GM21528 (cell line): ENCODE measurements around the gene COQ4.

Experiments
- ATAC-seq: cut with Tn5 transposase; IDR thresholded peaks from one replicate; pipeline ENCODE4 v1.9.1; 2021; ENCODE audit warnings: mild to moderate bottlenecking, moderate library complexity; ENCODE audit not compliant: unreplicated experiment, low FRiP score

The COQ4 gene

GRCh38 chr9:128340691-128341434 is 18.2 kb downstream of the COQ4 start:
- ATAC-seq: peak; percentile 40

DNA sequence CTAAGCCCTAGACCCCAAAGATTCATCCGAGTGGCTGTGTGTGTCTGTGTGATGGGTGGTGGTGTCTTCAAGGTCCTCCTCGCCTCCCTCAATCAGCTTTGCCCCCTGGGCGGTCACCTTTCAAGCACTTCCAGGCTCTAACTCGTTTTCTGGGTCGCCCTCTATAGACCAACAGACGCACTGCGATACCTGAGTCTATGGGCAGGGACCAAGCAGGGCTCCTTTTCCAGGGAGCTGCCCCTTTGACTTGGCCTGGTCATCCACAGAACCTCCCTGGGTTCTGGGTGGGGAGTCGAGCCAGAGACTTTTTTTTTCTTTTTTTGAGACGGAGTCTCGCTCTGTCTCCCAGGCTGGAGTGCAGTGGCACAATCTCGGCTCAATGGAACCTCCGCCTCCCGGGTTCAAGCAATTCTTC is 18.8 kb downstream of the COQ4 start:
- ATAC-seq: peak; percentile 39

- ATAC-seq: no peak
Measured at GRCh38 chr9:128342971-128343680, 20.5 kb downstream of the COQ4 start.

GRCh38 chr9:128343855-128344254 is 21.2 kb downstream of the COQ4 start:
- ATAC-seq: no peak

DNA sequence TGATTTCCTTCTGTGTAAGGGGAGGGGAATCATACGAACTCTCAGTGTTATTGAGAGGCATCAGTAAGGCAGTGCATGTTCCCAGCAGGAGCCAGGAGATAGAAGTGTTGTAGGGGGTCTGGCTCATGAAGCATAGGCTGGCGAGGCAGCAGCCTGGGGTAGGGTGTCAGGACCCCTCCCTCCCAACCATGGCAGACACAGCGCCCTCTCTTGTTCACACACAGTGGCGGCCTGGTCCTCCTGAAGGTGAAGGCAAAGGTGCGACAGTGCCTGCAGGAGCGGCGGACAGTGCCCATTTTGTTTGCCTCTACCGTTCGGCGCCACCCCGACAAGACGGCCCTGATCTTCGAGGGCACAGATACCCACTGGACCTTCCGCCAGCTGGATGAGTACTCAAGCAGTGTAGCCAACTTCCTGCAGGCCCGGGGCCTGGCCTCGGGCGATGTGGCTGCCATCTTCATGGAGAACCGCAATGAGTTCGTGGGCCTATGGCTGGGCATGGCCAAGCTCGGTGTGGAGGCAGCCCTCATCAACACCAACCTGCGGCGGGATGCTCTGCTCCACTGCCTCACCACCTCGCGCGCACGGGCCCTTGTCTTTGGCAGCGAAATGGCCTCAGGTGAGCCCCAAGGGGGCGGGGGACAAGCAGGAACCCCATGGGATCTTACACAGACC is 22.4 kb downstream of the COQ4 start:
- no peak for ATAC-seq

- ATAC-seq: no peak
Measured at GRCh38 chr9:128349125-128349524, 26.5 kb downstream of the COQ4 start.

GRCh38 chr9:128349772-128350171 is 27.1 kb downstream of the COQ4 start:
- no peak for ATAC-seq

GRCh38 chr9:128355451-128355850 is 32.8 kb downstream of the COQ4 start:
- ATAC-seq: no peak

DNA sequence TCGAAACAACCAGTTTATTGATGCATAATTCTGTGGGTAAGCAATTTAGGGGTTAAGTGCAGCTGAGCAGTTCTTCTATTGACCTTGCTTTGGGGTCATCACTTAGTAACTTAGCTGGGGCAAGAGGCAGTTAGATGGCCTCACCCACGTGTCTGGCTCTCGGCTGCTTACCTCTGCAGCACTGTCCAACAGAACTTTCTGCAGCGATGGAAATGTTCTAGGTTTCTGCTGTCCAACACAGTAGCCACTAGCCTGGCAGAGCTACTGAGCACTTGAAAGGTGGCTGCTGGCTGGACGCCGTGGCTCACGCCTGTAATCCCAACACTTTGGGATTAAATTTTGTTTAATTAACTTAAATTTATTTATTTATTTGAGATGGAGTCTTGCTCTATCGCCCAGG is 35.5 kb downstream of the COQ4 start:
- no peak for ATAC-seq

DNA sequence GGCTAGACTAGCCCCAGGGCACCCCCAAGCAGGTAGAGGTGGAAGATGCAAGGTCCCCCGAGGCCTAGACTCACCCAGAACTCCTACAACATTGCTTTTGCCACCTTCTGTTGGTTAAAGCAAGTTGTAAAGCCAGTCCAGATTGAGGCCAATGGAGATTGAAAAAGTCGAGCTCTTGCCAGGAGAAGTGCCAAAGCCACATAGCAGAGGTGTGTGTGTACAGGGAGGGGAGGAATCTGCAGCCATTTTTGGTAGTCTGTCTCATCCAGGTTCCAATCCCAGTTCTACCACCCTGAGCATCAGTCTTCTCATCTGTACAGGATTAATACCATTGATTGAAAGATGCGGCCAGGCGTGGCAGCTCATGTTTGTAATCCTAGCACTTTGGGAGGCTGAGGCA is 36.2 kb downstream of the COQ4 start:
- no peak for ATAC-seq

DNA sequence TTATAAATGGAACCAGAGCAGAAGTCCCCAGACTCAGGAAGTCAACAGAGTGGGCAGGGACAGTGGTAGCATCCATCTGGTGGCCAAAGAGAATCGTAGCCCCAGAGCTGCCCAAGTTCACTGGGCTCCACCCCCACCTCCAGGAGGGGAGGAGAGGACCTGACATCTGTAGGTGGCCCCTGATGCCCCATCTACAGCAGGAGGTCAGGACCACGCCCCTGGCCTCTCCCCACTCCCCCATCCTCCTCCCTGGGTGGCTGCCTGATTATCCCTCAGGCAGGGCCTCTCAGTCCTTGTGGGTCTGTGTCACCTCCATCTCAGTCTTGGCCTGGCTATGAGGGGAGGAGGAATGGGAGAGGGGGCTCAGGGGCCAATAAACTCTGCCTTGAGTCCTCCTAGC is 38.2 kb downstream of the COQ4 start:
- ATAC-seq: no peak

GRCh38 chr9:128361296-128361985 is 38.8 kb downstream of the COQ4 start:
- ATAC-seq: peak; percentile 6

DNA sequence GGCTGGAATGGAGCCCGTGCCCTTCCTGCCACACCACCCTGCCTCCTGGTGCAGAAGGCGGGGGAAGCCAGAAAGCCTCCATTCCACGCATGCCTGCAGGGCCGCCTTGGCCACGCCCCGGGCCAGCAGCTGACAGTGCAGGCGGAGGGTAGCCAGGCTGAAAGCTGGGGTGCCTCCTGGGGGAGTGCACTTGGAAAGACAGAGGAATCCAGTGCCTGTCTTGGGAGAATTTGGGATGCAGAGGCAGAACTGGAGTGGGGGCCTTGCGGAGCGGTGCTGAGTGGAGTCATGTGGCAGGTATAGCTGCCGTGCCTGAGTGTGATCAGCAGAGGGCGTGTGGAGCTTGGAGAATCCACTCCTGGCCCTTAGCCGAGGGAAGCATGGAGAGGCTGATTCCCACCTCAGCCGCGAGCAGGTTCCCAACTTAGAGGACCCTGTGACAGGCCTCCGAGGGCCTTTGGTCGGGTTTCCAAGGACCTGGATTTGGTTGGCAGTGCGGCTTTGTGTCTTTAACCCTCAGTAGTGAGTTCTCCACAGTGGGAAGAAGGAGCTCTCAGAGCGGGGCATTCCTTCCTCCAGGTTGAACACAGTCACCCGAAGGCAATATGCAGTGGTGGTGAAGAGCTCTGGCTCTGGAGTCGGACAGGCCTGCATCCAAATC is 39.5 kb downstream of the COQ4 start:
- peak; percentile 70 for ATAC-seq

DNA sequence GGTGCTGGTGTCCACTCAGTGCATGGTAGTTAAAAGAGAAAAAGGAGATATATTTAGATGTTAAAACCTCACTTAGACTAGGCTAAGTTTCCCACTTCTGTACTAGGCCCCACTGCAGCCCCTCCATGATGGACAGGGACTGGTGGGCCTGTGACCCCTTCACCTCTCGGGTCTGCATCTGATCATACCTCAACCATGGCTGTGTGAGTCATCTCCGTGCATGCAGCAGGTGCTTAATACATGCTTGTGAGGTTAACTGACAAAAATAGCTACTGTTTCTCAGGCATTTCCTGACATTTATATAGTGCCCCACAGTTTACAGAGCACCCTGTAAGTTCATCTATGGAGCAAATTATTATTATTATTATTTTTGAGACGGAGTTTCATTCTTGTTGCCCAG is 40.1 kb downstream of the COQ4 start:
- no peak for ATAC-seq

GRCh38 chr9:128365525-128365924 is 42.9 kb downstream of the COQ4 start:
- no peak for ATAC-seq

- no peak for ATAC-seq
Measured at GRCh38 chr9:128369024-128369706, 46.5 kb downstream of the COQ4 start.

GRCh38 chr9:128370367-128370751 is 47.7 kb downstream of the COQ4 start:
- no peak for ATAC-seq

DNA sequence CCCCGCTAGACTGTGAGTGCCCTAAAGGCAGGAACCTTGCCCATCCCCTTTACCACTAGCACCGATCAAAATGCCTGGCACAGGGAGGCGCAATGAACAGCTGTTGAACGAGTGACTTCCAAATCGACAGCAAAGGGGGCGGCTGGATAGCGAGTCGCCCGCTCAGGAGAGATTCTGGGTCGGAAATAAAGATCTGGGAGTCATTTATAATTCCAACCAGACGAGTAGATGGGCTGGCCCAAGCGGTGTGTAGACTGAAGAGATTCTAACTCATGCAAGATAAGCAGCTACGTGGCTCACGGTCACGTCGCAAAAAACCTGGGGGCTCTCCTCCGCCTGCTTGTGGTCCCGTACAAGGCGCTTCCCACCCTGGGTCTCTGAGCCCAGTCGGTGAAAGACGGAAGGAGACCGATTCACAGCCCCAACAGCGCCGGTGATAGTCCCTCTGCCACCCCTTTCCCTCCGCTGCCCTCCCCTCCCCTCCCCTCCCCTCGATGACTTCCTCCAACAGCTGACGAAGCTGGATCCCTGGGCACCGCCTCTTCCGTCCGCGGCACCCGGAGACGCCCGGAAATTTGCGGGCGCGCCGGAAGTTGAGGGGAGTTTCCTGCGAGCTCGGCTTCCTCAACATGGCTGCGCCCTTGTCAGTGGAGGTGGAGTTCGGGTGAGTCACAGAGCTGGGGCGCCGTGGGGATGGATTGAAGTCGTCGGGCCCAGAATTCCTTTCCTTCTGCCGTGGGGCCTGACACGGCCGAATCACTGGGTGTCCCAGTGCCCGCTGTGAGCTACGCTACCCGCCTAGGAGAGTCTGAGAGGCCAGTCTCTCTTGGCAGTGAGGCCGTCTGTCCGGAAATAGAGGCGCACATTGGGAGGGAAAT is 48.4 kb downstream of the COQ4 start, which contains the start of gene URM1:
Gene URM1 (plus strand): TSS at position 623 of the 878 bp plus-strand sequence. CDS start 7 bp downstream, at position 630.
- ATAC-seq: peak; percentile 79

DNA sequence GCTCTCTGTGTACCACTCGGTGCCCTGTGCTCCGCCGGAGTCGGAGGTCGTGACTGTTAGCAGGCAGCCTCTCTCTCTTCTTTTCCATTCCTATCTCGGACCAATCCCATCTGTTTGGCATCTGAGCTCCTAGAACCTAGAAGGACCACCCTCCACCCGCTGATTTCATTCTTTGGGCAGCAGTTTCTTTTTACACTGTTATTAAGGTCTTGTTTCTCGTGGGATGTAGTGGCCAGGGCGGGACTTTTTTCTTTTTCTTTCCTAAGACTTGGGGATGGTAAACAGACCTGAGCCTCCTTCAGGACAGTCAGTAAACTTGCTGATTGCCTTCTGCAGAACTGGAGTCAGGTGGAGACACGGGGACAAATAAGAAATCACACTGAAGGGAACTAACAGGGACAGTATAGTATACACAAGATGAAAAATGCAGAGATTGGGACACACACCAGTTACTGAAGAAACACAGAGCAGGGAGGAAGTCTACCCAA is 49.0 kb downstream of the COQ4 start:
- no peak for ATAC-seq
